Esophagus squamous epithelium (tissue), 5 donors: Measurements from ENCODE around the gene ZNF92. TPM values are rescaled to one million over a fixed set of nuclear protein-coding genes. Genes with fewer than 3 reads are reported as not detected.
"Not testable (repeated sequence)": the region's sequence is repeated elsewhere in the genome, so short reads cannot be mapped to it uniquely, and the experiment has no call there.

ENCODE experiments used
- DNase-seq: peaks from one replicate; lab custom pipeline; 2025; lab: John Stamatoyannopoulos, UW
- H3K27ac ChIP-seq, 4 donors: fragments of 200-600 bp; sonication (generic); one replicate each; pipeline ENCODE4 v1.5.1; 2016 to 2019; ENCODE audit warnings: mild to moderate bottlenecking in 1 of 4
- H3K27me3 ChIP-seq, 4 donors: fragments of 200-600 bp; sonication (generic); 1 replicate in 3 of 4; 2 replicates in 1 of 4; pipeline versions ENCODE4 v1.5.1 to v1.6.0; 2017 to 2021; ENCODE audit warnings: antibody characterized with exemption in 1 of 4
- H3K36me3 ChIP-seq, 3 donors: fragments of 200-600 bp; sonication (generic); one replicate each; pipeline ENCODE4 v1.5.1; 2016 to 2019
- H3K4me1 ChIP-seq, 3 donors: fragments of 200-600 bp; sonication (generic); one replicate each; pipeline ENCODE4 v1.5.1; 2017 to 2019
- H3K4me3 ChIP-seq, 4 donors: fragments of 200-600 bp; sonication (generic); 1 replicate in 3 of 4; 2 replicates in 1 of 4; pipeline ENCODE4 v1.5.1; 2016 to 2019; ENCODE audit warnings: mild to moderate bottlenecking in 2 of 4, moderate library complexity in 1 of 4
- H3K9me3 ChIP-seq, 3 donors: fragments of 200-600 bp; sonication (generic); one replicate each; pipeline ENCODE4 v1.5.1; 2016 to 2019
- POLR2A ChIP-seq, 4 donors: fragments of 450-650 bp; IDR thresholded peaks; one replicate each; pipeline ENCODE4 v1.6.1; 2017; ENCODE audit warnings: antibody characterized with exemption in 4 of 4, mild to moderate bottlenecking in 4 of 4, moderate library complexity in 3 of 4
- WGBS, 2 donors: methylation state at CpG; one replicate each; pipeline ENCODE4 v1.1.5; 2018; 5-methylcytosine and 5-hydroxymethylcytosine counted together
- intact Hi-C: fragments of 100-400 bp; cut with DNase I; formaldehyde crosslinking; loops from one replicate; pipeline ENCODE4 v1.15.0; 2022
- total RNA-seq, 4 donors: library from RNA; depleted of rRNA; stranded (reverse); fragments of >200 nt; gene quantifications; one replicate each; pipeline ENCODE4 v1.1.0, GENCODE V29; 2016
- TF ChIP-seq, protein P1 (sequence below), 6 experiments: fragments of 450-650 bp in 4 of 6; fragments of 200-600 bp in 2 of 6; sonication (generic) in 2 of 6; IDR thresholded peaks; one replicate each; pipeline ENCODE4 v1.5.1; 2016 to 2019; ENCODE audit warnings: antibody characterized with exemption in 6 of 6, mild to moderate bottlenecking in 4 of 6, moderate library complexity in 4 of 6
- donor health status: DM: yes; HTN: yes; CAD: no.

Gene ZNF92
- total RNA-seq, 4 donors from 2014 or later, result 6.2 to 7.5 (median 6.5) TPM

DNA sequence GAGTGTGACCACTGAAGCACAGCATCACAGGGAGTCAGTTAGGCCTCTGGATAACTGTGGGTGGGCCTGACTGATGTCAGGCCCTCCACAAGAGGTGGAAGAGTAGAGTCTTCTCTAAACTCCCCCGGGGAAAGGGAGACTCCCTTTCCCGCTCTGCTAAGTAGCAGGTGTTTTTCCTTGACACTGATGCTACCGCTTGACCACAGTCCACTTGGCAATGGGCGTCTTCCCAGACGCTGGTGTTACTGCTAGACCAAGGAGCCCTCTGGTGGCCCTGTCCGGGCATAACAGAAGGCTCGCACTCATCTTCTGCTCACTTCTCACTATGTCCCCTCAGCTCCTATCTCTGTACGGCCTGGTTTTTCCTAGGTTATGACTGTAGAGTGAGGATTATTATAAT, 73.4 kb downstream of the ZNF92 start:
- DNase-seq, H3K36me3 ChIP-seq, intact Hi-C loops, H3K9me3 ChIP-seq, H3K27ac ChIP-seq, H3K27me3 ChIP-seq, H3K4me3 ChIP-seq: not testable (repeated sequence)
- H3K4me1 ChIP-seq, result peaks cover 0 to 15% (median 5%) of the 10 kb centered on the region in 3 donors
- 88 to 89% methylated on average over 8 of the region's 8 CpGs for WGBS, 2 donors
- TF ChIP-seq, protein P1, sequence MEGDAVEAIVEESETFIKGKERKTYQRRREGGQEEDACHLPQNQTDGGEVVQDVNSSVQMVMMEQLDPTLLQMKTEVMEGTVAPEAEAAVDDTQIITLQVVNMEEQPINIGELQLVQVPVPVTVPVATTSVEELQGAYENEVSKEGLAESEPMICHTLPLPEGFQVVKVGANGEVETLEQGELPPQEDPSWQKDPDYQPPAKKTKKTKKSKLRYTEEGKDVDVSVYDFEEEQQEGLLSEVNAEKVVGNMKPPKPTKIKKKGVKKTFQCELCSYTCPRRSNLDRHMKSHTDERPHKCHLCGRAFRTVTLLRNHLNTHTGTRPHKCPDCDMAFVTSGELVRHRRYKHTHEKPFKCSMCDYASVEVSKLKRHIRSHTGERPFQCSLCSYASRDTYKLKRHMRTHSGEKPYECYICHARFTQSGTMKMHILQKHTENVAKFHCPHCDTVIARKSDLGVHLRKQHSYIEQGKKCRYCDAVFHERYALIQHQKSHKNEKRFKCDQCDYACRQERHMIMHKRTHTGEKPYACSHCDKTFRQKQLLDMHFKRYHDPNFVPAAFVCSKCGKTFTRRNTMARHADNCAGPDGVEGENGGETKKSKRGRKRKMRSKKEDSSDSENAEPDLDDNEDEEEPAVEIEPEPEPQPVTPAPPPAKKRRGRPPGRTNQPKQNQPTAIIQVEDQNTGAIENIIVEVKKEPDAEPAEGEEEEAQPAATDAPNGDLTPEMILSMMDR (IDR thresholded peaks at IDR 0.05), result peak in 2 of 6 experiments; percentile 8 to 18

DNA sequence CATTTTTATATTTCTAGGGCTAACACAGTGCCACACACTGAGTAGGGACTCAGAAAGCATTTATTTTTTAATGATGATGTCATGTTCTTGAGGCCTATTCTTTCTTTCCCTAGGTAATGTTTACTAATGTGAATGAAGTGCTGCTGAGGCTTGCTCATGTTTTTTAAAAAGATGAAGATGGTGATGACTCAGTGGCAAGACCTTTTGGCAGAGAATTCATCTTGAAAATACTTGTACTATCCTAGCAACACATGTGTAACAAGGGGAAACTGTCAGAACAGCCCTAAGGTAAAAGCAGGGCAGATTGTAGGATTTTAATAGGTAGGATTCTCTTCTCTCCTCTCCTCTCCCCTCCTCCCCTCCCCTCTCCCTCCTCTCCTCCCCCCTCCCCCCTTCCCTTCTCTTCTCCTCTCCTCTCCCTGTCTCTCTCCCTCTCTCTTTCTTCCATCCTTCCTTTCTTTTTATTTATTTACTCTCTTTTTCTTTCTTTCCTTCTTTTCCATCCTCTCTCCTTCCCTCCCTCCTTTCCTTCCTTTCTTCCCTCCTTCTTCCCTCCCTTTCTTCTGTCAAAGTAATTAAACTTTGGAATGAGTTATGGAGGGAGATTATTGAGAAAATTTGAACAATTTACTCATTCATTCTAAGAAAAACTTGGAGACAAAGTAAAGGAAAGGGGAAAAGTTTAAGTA, 75.3 kb downstream of the ZNF92 start:
- Histone ChIP-seq H3K9me3 (no peaks in the 10 kb centered on the region), H3K4me1 (peaks cover 0 to 15% (median 5%) of the 10 kb centered on the region in 3 donors), H3K4me3 (no peak overlapping the region), H3K27me3 (no peaks in the 10 kb centered on the region), H3K36me3 (no peaks in the 10 kb centered on the region), H3K27ac (peak overlapping the region in 1 of 4 donors; percentile 29)
- no peak for DNase-seq
- intact Hi-C loops, result no loop called here
- no peak for TF ChIP-seq POLR2A (IDR thresholded peaks at IDR 0.05)
- TF ChIP-seq, protein P1 (IDR thresholded peaks at IDR 0.05), result no peak

DNA sequence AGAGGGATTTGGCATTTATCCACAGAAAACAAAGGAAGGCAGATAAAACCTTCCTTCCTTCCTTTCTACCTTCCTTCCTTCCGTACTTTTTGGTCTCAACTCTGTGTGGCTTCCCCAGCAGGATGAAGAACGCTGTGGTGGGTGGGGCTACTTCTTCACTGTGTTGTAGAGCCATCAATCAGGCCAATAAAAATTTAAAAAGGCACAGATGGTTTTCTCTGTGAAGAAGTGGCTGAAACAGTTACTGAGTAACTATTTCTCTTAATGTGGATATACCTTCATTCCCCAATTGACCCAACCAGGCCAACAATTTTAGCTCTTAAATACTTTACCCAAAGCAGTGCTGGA, 75.8 kb downstream of the ZNF92 start:
- no peaks in the 10 kb centered on the region for H3K27me3 ChIP-seq
- H3K27ac ChIP-seq, result peak overlapping the region in 1 of 4 donors; percentile 13
- WGBS, 2 donors, result 2 to 4% methylated on average over 2 of the region's 2 CpGs

More for the DNA sequence above, 75.8 kb downstream of the ZNF92 start:
- TF ChIP-seq, protein P1 (IDR thresholded peaks at IDR 0.05), result no peak
- no peak for TF ChIP-seq POLR2A (IDR thresholded peaks at IDR 0.05)
- DNase-seq, result no peak
- H3K4me3 ChIP-seq, result no peak overlapping the region
- H3K36me3 ChIP-seq, result no peaks in the 10 kb centered on the region
- no peaks in the 10 kb centered on the region for H3K9me3 ChIP-seq
- peaks cover 0 to 15% (median 5%) of the 10 kb centered on the region in 3 donors for H3K4me1 ChIP-seq
- intact Hi-C loops, result no loop called here
